Measurements from ENCODE around the gene TRDMT1.

TRDMT1 gene

GRCh38 chr10:17212802-17213221, 11.3 kb upstream of the TRDMT1 start:
- Histone ChIP-seq H3K79me2 (ENCODE audit: insufficient read depth, low read depth) (no peaks in the 10 kb centered on the region), H3K36me3 (ENCODE audit: insufficient read depth) (no peaks in the 10 kb centered on the region), H4K20me1 (ENCODE audit: insufficient read depth) (no peaks in the 10 kb centered on the region), H3K27ac (no peak overlapping the region), H2AFZ (ENCODE audit: low read depth) (no peak overlapping the region), H3K27me3 (ENCODE audit: insufficient read depth, low read depth) (no peaks in the 10 kb centered on the region), H3K9ac (no peak overlapping the region), H3K4me1 (ENCODE audit: low read depth, poor library complexity, severe bottlenecking) (no peaks in the 10 kb centered on the region), H3K4me2 (no peak overlapping the region), H3K4me3 (IDR thresholded peaks at IDR 0.05; ENCODE audit: insufficient read depth, low read depth, low read length) (no peak overlapping the region)
- TF ChIP-seq CTCF (conservative IDR thresholded peaks at IDR 0.05; ENCODE audit: low read depth, low read length) = no peak

GRCh38 chr10:17210361-17210760, 8.9 kb upstream of the TRDMT1 start:
- no peak overlapping the region for H2AFZ ChIP-seq (ENCODE audit: low read depth)
- H3K36me3 ChIP-seq (ENCODE audit: insufficient read depth) = no peaks in the 10 kb centered on the region
- no peak overlapping the region for H3K9ac ChIP-seq
- H3K79me2 ChIP-seq (ENCODE audit: insufficient read depth, low read depth) = no peaks in the 10 kb centered on the region
- no peaks in the 10 kb centered on the region for H3K27me3 ChIP-seq (ENCODE audit: insufficient read depth, low read depth)
- no peak overlapping the region for H3K27ac ChIP-seq
- H4K20me1 ChIP-seq (ENCODE audit: insufficient read depth) = no peaks in the 10 kb centered on the region
- no peak overlapping the region for H3K4me3 ChIP-seq (IDR thresholded peaks at IDR 0.05; ENCODE audit: insufficient read depth, low read depth, low read length)
- no peak for TF ChIP-seq CTCF (conservative IDR thresholded peaks at IDR 0.05; ENCODE audit: low read depth, low read length)
- no peaks in the 10 kb centered on the region for H3K4me1 ChIP-seq (ENCODE audit: low read depth, poor library complexity, severe bottlenecking)
- no peak overlapping the region for H3K4me2 ChIP-seq

- Histone ChIP-seq H2AFZ (ENCODE audit: low read depth) (no peak overlapping the region), H4K20me1 (ENCODE audit: insufficient read depth) (no peaks in the 10 kb centered on the region), H3K36me3 (ENCODE audit: insufficient read depth) (no peaks in the 10 kb centered on the region), H3K4me1 (ENCODE audit: low read depth, poor library complexity, severe bottlenecking) (no peaks in the 10 kb centered on the region), H3K4me3 (IDR thresholded peaks at IDR 0.05; ENCODE audit: insufficient read depth, low read depth, low read length) (no peak overlapping the region), H3K27me3 (ENCODE audit: insufficient read depth, low read depth) (no peaks in the 10 kb centered on the region), H3K27ac (no peak overlapping the region), H3K9ac (no peak overlapping the region), H3K79me2 (ENCODE audit: insufficient read depth, low read depth) (no peaks in the 10 kb centered on the region), H3K4me2 (no peak overlapping the region)
- no peak for TF ChIP-seq CTCF (conservative IDR thresholded peaks at IDR 0.05; ENCODE audit: low read depth, low read length)
These were observed 8.4 kb upstream of the TRDMT1 start for GRCh38 chr10:17209881-17210280.

GRCh38 chr10:17209302-17209701, 7.8 kb upstream of the TRDMT1 start:
- H3K27me3 ChIP-seq (ENCODE audit: insufficient read depth, low read depth) = no peaks in the 10 kb centered on the region
- no peak overlapping the region for H3K4me2 ChIP-seq
- H3K36me3 ChIP-seq (ENCODE audit: insufficient read depth) = no peaks in the 10 kb centered on the region
- no peak for TF ChIP-seq CTCF (conservative IDR thresholded peaks at IDR 0.05; ENCODE audit: low read depth, low read length)
- H3K79me2 ChIP-seq (ENCODE audit: insufficient read depth, low read depth) = no peaks in the 10 kb centered on the region
- no peak overlapping the region for H3K27ac ChIP-seq
- H3K9ac ChIP-seq = no peak overlapping the region
- H3K4me3 ChIP-seq (IDR thresholded peaks at IDR 0.05; ENCODE audit: insufficient read depth, low read depth, low read length) = no peak overlapping the region
- no peaks in the 10 kb centered on the region for H3K4me1 ChIP-seq (ENCODE audit: low read depth, poor library complexity, severe bottlenecking)
- no peak overlapping the region for H2AFZ ChIP-seq (ENCODE audit: low read depth)
- no peaks in the 10 kb centered on the region for H4K20me1 ChIP-seq (ENCODE audit: insufficient read depth)
